Activated CD4-positive, alpha-beta T cell treated with anti-CD3 and anti-CD28 coated beads for 48 hours (primary cell): Measurements from ENCODE around the gene SPATA17.
A peak's percentile ranks its signal among the peaks of the same experiment; 100 is the strongest.
"Not testable (repeated sequence)": the region's sequence is repeated elsewhere in the genome, so short reads cannot be mapped to it uniquely, and the experiment has no call there.

Experiments used
- DNase-seq: peaks from one replicate; pipeline ENCODE4 v3.0.0-alpha.2; 2020

SPATA17 gene, protein sequence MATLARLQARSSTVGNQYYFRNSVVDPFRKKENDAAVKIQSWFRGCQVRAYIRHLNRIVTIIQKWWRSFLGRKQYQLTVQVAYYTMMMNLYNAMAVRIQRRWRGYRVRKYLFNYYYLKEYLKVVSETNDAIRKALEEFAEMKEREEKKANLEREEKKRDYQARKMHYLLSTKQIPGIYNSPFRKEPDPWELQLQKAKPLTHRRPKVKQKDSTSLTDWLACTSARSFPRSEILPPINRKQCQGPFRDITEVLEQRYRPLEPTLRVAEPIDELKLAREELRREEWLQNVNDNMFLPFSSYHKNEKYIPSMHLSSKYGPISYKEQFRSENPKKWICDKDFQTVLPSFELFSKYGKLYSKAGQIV

DNA sequence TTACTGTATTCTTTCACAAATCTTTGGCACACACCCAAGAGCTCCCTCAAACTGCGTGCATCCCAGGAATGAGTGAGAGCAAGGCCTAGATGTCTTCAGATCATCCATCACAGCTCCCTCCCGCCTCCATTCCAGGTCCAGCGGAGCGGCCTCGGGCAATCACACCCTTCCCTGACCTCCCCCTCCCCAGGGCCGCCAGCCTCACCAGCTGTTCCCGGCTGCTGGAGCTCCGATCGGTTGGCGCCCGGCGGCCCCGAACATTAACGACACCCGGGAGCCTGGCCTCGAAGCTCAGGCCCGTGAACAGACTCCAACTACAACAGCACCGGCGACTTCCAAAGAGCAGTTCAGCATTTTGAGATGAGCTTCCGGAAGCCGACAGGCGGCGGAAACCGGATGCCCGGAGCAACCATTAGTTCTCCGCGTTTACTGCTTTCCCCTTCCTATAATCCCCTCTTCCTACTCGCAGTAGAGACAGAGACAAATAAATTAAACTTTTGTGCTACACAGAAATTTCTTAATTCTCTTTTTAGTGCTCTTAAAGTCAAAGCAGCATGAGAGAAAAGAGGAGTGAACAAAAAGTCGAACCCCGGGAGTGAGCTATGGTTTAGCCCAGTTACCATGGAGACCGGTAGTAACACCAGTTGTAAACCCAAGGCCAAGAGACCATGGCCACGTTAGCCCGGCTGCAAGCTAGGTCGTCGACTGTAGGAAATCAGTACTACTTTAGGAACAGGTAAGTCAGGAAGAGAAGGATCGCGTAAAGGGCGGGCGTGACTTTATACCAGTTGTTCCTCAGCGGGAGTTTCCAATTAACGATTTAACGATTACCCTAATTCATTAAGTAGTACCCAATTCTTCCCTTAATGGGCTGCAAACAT lies at the start of gene SPATA17, which contains the start of gene GPATCH2:
Gene SPATA17, plus strand, starts transcription at position 634 of the 881 bp plus-strand sequence. Its CDS starts 35 bp downstream, at position 669.
Gene GPATCH2, minus strand, starts transcription at position 380 of the 881 bp plus-strand sequence. Its CDS starts 119 bp downstream, at position 261.
- DNase-seq: peak; percentile 80

DNA sequence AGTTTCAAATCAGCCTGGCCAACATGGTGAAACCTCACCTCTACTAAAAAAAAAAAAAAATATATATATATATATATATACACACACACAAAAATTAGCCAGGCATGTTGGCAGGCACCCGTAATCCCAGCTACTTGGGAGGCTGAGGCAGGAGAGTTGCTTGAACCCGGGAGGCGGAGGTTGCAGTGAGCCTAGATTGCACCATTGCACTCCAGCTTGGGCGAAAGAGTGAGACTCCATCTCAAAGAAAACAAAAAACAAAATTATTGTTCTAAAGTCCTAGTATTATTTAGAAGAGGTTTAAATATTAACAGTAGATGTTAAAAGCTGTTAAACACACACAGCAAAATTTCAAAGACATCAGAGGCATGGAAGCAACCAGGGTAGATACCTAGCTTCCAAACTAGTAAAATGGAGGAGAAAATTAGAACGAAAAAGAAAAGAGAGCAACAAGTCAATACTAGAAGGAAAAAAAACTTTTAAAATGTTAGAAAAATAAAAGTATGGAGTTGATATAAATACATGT lies 46.8 kb upstream of the SPATA17 start:
- DNase-seq: not testable (repeated sequence)

DNA sequence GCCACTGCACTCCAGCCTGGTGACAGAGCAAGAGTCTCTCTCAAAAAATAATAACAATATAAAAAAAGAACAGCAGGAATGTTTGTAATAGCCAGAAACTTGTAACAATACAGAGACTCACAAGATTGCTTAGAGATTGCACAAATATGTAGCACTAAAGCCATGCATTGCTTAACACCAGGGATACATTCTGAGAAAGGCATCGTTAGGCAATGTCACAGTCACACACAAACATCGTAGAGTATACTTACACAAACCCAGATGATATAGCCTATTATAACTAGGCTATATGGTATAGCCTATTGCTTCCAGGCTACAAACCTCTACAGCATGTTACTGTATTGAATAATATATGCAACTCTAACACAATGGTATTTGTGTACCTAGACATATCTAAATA lies 45.6 kb upstream of the SPATA17 start:
- no peak for DNase-seq

DNA sequence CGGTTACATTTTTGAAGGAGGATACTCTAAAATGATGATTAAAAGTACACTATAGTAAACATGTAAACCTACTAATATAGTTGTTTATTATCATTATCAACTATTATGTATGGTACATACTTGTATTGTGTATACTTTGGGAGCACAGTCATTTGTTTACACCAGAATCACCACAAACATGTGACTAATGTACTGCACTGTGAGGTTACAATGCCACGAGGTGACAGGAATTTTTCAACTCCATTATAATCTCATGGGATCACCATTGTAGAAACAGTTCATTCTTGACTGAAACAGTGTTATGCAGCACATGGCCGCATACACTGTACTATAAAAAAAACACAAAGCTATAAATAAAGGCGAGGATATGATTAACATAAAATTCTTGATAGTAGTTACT lies 44.6 kb upstream of the SPATA17 start:
- DNase-seq: no peak

DNA sequence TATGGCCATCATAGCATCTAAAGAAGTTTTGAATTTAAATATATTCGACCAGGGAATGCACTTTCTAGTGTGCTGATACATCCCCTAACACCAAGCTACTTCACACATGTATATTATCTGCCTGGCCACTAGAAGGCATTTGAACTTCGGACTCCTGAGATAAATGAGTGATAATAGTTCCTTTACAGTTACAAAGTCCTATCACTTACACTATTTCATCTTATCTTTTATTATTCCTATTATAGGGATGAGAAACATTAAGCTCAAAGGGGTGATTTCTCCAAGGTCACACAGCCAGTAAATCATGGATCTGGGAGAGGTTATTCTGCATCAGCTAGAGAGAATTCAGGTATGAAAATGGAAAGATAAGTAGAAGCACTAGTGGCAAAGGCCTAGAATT lies 40.5 kb upstream of the SPATA17 start:
- no peak for DNase-seq

DNA sequence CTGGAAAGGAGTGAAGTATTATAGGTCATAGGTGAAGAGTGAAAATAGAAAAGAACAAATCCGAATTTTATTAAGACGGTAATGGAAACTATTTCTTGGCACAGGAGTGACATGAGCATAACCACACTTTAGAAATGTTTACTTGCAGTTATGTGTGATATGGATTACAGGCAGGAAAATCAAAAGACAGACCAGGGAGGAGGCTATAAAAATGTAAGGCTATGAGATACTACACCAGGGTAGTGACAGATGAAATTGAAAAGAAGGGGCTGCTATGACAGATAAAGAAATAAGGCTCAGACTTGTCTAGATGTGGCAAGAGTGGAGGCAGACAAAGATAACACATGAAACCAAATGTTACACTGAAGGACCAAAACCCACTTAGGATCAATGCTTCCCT lies 32.0 kb upstream of the SPATA17 start:
- DNase-seq: no peak

DNA sequence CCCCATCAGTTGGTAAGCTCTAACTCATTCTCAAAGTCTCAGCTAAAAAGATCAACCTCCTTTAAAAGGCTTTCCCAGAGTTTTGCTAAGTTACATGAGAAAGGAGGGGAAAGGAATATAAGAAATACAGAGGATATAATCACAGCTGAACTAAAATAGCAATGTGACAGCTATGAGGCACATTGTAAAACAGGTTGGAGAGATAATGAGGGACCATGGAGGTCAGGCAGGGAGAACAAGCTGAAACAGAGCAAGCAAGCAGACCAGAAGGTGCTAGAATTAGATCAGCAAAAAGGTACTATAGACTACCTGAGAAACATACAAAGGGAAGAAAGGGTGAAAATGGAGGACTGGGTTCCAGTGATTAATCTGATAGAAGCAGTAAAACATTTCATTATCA lies 28.8 kb upstream of the SPATA17 start:
- DNase-seq: no peak

DNA sequence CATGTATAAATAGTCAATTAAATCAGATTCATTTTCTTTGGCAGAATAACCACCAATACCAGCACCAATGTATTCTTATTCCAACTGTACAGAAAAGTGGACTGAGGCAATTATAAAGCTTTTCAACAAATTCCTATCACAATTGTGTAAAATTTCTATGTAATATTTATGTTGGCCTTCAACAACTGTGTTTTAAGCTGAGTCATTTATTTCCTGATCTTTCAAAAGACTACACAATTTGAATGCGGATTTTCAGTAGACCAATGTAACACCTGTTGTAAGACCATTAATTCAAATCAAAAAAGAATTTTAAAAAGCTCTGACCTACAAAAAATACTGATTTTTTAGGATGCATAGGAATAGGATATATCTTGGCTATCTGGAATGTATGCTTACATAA lies 25.8 kb upstream of the SPATA17 start:
- no peak for DNase-seq

DNA sequence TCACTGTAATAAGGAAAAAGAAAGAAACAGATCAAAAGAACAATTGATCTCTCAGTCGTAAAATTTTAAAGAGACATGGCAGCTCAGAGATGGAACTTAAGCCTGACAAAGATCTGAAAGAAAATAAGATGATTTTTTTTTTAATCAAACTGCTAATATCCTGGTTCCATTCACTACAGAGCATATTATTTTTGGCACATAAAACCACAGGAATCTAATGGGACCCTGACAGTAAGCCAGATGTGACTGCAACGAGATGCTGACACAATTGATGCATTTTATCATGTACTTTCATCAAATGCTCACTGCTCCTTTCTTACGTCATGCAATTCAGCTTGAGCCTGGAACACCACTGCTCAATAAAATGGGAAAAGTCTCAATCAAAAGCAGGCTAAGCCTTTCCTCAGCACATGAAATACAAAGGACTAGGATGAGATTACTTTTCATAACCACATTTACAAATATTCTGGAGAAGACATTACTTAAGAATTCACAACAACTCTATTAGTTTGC lies 16.9 kb upstream of the SPATA17 start:
- DNase-seq: no peak

DNA sequence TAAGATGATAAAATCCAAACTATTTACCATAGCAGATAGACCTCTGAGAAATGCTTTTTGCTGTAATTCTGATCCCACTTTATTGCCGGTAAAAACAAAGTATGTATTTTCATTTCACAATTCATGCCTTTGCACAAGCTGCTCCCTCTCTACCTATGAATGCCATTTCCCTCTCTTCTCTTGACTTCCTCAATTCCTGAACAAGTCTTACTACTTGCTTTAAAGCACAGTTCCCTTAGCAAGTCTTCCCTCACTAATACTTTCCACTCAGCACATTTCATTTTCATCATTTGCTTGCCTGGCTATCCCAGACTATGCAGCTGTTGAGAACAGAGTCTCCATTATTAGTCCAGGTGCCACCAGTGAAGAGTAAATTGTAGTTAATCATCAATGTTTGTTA lies 14.0 kb upstream of the SPATA17 start:
- DNase-seq: no peak

DNA sequence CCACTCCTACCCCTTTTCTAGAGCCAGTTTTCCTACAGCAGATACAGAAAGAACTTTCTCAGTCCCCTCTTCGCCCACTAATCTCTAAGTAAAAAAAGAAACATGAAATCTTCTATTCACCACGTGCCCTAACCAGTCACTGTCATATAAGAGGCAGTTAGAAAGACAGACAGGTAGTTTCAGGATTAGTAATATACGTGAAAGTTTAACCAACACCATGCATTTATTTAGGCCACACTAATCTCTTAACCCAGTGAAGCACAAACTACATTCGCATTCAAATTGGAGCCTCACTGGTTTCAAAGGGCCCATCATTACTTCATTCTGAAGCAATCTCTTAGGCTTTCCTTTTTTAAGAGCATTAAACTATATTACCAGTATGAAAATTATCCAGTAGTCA lies 10.3 kb upstream of the SPATA17 start:
- no peak for DNase-seq

DNA sequence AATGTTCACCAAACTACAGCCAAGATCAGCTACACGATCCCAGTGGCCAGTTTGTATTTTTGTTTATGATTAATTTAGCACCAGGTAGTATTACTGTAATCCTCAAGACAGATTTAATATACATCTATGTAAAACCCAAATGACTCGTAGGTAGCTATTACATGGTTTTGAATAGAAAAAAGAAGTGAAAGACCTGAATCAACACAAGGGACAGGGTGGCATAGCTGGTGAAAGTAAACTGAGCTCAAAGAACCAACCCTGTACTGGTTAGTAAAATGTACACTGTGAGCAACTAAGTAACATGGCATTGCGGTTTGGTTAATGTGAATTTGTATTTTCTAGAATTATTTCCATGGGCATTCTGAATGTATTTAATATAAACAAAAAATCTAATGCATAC lies 9.1 kb upstream of the SPATA17 start:
- DNase-seq: no peak

DNA sequence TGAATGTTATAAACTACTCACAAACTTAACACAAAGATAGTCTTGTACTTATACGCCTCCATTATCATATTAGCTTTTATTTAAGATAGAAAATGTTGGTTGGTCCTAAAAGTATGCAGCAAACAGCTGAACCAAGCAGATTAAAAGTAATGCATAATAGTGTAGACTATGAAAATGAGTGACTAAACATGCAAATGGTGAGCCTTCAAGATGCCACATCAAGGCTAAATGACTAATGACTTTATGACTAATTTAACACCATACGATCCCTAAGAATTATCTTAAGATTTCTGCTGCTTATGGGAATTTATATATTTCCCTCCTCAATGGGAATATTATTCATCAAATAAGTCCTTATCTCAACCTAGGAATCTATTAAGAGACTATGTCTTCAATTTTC lies 4.8 kb upstream of the SPATA17 start:
- no peak for DNase-seq

DNA sequence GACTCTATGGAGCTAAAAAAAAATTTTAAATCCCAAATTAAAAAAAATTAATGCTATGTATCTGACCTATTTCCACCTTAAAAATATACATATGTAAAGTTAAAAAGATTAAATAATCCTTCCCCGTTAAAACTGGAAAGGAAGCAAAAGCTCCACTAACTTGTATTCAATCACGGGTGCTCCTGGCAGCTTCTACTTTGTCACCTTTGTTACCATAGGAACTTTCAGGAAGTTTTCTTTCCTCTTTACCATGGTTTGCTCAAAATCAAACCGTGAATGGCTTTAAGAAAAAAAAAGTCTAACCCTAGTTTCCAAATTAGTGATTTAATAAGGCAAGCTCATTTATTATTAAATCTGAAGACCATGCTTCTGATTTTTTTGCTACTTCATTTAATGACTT lies 3.7 kb upstream of the SPATA17 start:
- no peak for DNase-seq

DNA sequence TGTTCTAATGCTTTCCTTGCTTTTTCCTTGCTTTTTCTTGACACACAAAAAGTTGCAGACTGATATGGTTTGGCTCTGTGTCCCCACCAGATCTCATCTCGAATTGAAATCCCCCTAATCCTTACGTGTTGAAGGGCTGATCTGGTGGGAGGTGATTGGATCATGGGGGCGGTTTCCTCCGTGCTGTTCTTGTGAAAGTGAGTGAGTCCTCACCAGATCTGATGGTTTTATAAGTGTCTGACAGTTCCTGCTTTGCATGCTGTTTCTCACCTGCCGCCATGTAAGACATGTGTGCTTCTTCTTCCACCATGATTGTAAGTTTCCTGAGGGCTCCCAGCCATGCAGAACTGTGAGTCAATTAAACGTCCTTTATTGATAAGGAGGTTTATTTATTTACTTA lies 11.3 kb downstream of the SPATA17 start:
- no peak for DNase-seq

DNA sequence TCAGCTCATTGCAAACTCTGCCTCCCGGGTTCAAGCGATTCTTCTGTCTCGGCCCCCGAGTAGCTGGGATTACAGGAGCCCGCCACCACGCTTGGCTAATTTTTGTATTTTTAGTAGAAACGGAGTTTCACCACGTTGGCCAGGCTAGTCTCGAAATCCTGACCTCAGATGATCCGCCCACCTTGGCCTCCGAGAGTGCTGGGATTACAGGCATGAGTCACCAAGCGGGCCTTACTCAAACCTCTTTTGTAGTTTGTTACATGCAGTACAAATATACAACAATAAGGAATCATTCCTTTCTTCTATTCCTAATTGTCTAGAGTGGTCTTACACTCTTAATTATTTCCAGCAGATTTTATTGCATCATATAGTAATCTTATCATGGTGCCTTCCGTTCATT lies 16.6 kb downstream of the SPATA17 start:
- no peak for DNase-seq

DNA sequence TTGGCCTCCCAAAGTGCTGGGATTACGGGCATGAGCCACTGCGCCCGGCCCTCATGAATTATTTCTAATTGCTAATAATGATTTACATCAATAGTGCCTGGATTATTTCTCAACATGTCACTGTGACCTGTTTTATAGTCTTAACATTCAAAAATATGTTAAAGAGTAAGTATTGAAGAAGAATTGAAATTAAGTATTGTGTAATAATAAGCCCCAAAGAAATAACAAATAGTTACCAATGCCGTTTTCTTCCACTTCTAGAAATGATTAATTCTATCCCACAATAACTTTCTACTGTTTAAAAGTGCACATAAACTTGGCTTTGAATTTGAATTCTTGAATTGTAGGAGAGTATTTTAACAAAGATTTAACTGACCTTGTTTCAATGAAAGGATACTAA lies 19.5 kb downstream of the SPATA17 start:
- DNase-seq: no peak

DNA sequence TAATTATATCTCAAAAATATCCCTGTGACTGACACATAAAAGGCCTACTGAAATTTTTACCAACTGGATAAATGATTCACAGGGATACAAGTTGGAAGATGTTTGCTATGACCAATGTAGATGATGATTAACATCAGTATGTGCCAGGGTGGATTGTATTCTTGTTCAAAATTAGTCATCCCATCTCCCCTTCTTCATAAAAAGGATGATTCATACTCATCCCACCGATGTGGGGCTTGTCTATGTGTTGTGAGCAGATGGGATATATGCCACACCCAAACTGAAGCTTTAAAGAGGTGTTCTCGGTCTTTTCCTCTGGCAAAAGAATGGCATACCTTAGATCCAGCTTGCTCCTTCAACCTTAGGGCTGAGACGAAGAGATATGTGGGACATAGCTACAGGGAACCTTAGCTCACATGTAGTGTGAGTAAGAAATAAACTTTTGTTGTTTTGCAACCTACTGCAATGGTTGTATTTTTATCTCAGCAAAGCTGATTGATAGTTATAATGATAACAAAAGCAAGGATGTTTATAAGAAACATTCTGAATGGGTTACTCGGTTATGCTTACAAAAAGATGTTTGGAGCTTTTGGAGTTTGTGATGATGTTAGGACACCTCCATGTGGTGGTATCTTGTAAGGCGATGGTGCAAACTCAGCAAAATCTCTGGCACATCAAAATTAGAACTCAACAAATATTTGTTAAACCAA lies 29.4 kb downstream of the SPATA17 start:
- DNase-seq: no peak

DNA sequence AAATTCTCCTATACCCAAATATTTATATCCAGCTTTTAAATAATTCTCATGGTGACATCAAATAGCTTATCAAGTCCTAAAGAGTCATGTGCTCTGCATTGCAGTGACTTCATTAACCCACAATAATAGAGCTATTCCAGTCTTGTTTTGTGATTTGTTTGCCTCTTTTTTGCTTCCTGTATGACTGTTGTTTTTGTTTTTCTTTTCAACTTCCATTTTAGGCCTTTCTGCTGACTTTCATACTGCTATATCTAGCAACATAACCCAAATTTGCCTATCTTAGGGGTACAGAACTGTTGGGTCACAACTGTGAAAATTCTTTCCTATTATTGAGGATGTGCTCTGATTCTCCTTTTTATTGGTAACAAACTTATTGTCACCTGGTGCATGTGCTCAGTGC lies 30.3 kb downstream of the SPATA17 start:
- DNase-seq: no peak

DNA sequence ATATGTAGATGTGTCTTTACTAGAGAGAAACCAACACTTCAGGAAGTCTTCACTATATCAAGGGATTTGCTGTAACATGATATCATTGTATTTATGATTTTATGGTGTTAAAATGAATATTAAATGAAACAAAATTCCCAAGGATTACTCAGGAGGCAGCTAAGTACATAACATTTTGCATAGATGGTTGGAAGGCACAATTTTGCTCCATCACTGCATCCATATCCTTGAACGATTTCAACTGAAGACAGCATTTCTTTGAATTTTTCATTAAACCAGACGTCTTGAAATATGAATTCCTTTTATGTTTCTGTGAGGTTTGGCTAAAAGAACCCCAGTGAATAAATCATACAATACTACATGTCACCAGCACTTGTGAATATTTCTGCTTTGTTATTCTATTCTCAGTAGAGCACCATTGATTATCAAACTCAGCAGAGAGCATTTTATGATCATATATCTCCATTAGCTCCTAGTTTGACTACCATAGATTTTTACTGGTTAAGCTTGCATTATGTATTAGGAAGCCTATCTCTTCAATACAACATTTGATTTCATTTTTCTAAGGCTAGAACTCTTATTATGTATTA lies 37.3 kb downstream of the SPATA17 start:
- no peak for DNase-seq

DNA sequence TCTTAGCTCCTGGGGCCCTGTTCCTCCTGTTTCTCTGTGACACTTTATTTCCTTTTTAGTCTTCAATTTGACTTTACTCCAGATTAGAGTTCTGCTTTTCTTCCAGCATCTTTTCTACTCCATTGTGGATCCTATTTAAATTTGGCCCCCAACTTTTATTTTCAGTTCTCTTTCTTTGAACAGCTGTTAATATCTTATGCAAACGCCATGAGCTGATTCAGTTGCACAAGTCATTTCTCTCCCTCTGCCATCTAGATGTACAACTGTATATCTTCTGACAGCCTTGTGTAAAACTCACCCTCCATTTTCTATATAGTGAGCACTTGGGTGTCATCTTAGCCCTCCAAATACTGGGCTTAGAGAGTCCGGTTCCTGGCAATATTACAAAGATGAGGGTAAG lies 42.2 kb downstream of the SPATA17 start:
- DNase-seq: no peak

DNA sequence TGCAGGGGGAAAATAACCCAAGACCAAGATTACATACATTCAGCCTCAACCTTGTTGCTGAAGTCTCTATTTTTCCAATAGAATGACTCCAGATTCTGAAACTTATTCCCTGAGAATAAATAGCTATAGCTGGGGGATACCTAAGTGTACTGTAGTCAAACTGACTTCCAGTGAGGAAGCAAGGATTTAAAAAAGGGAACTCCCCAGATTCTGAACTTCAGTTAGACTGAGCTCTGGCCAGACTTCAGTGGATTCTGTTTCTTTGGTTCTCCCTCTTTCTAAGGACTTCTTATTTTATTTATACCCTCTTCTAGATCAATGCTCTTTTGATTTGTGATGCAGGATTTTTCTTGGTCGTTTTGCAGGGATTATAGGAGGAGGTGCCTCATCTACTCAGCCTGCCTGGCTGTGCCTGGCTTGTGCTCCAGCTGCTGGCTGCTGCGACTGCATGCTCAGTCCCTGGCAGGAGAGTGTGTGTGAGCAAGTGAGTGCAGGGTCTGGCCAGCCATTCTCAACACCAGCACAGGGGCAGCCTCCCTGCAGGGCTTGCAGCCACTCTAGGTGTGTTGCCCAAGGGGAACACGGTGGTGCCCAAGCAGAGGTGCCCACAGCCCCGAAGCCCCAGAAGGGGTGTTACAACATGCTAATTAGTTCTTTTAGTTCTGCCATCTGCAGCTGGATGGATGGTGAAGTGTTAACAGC lies 43.0 kb downstream of the SPATA17 start:
- no peak for DNase-seq
